GM06990 (cell line): ENCODE results near the gene CCT6B.

ENCODE experiments used
- DNase-seq: peaks from one replicate; pipeline ENCODE4 v3.0.0-alpha.2; 2011; ENCODE audit not compliant: insufficient read length; ENCODE audit errors: extremely low read depth
- H3K27me3 ChIP-seq: replicated peaks from 2 replicates; pipeline ENCODE4 v1.6.0; 2011; ENCODE audit warnings: low read length; ENCODE audit not compliant: control insufficient read depth, insufficient read depth
- H3K36me3 ChIP-seq: 2 replicates; pipeline ENCODE4 v1.5.1; 2011; ENCODE audit warnings: low read length; ENCODE audit not compliant: control insufficient read depth, insufficient read depth
- H3K4me3 ChIP-seq: replicated peaks from 2 replicates; pipeline ENCODE4 v1.5.1; 2011; ENCODE audit warnings: low read depth, mild to moderate bottlenecking, control low read depth, low read length
- TF ChIP-seq, protein P1 (sequence below): IDR thresholded peaks from 2 replicates; pipeline ENCODE4 v1.5.1; 2011; ENCODE audit warnings: low read length, control low read depth, mild to moderate bottlenecking, inconsistent platforms; ENCODE audit not compliant: insufficient read depth, poor library complexity, severe bottlenecking

The CCT6B gene

DNA sequence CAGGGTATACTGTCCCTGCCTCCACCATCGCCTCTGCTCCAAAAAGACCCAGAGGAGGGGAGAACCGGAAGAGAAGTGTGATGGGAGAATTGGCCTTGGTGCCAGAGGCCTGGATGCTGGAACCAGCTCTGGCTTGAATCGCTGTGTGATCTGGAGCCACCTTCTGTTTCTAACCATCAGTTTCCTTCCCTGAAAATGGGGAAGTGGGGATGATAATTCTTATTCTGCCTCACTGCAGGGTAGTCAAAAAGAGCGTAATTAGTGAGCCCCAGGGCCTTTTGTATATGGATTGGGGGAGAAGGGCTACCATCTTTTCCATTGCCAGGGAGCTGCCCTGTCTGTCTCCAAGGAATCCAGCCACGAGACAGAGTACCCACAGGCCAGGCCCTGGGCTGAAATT, 52.2 kb downstream of the CCT6B start:
- TF ChIP-seq, protein P1, sequence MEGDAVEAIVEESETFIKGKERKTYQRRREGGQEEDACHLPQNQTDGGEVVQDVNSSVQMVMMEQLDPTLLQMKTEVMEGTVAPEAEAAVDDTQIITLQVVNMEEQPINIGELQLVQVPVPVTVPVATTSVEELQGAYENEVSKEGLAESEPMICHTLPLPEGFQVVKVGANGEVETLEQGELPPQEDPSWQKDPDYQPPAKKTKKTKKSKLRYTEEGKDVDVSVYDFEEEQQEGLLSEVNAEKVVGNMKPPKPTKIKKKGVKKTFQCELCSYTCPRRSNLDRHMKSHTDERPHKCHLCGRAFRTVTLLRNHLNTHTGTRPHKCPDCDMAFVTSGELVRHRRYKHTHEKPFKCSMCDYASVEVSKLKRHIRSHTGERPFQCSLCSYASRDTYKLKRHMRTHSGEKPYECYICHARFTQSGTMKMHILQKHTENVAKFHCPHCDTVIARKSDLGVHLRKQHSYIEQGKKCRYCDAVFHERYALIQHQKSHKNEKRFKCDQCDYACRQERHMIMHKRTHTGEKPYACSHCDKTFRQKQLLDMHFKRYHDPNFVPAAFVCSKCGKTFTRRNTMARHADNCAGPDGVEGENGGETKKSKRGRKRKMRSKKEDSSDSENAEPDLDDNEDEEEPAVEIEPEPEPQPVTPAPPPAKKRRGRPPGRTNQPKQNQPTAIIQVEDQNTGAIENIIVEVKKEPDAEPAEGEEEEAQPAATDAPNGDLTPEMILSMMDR, result no peak
- DNase-seq, result no peak
- no peaks in the 10 kb centered on the region for H3K36me3 ChIP-seq
- H3K27me3 ChIP-seq, result no peaks in the 10 kb centered on the region
- no peak overlapping the region for H3K4me3 ChIP-seq

DNA sequence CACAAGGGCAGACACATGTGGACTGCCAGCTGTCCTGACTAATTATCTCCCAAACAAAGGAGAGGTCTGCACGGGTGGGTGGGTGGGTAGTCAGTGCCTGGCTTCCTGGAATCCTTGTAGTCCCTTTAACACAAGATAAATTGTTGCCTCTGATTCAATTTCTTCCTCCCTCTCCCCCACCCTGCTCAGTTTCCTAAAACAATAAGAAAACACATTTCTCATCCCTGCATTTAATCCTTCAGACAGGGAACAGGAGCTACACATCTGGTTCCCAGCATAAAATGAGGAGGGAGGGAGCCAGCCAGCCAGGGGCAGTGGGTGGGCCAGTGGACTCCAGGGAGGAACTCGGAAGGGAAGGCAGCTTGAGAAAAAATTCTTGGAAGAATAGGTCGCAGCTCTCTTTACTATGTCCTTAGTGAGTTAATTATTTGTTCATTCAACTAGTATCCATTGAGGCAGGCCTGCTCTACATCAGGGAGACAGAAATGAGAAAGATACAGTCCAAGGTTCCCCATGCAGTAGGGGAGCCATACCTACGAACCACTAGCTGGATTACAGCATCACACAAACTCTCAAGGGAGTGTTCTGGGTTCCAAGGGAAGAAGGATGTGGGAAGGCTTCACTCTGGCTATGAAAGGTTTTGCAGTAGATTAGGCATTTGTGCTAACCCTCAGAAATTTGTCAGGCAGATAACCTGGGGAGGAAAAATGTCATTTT, 58.3 kb downstream of the CCT6B start:
- Histone ChIP-seq H3K27me3 (peaks cover 3% of the 10 kb centered on the region), H3K4me3 (no peak overlapping the region), H3K36me3 (no peaks in the 10 kb centered on the region)
- DNase-seq, result no peak
- TF ChIP-seq, protein P1, result no peak

DNA sequence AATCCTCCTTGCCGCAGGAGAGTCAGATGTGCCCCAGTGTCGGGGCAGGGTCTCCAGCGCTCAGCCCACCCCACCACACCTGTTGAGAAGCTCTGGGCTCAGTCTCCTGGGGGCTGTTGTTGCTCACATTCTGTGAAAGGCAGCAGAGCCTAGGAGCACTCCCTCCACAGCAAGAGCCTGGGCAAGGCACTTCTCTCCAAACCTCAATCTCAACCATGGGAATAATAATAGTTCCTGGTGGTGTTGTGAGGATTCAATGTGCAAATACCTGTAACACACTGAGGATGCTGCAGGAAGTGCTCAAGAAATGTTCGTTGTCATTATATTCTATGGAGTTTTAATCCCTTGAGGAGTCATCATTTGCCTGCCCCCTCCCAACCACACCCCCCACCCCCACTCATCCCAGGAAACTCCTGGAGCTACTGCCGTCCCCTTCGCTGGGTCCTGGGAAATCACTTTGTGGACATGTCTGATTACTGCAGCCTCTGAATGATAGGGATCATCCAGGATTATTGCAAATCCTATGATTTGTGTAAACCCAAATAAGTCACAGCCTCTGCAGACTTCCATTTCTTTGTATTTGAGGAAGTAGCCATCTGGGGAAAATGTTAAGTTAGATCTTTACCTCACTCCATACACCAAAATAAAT, 61.5 kb downstream of the CCT6B start:
- no peaks in the 10 kb centered on the region for H3K36me3 ChIP-seq
- no peak for DNase-seq
- H3K27me3 ChIP-seq, result peaks cover 4% of the 10 kb centered on the region
- TF ChIP-seq, protein P1, result no peak
- H3K4me3 ChIP-seq, result no peak overlapping the region

DNA sequence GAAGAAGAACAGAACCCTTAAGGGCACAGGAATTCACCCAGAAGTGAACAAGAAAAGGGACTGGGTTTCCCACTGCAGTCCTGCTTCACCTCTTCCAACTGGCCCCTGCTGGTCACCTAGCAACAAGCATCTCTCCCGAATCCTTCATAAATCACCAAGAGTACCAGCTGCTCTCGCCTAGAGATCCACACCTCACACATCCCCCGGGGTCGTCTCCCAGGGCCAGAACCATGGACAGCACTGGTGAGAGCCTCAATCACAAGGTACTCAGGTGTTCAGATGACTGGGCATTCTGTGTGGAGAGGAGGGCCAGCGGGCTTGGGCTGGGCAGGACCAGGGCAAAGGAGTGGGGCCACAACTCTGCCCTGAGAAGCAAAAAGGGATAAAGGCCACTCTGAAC, 65.9 kb downstream of the CCT6B start:
- DNase-seq, result no peak
- H3K27me3 ChIP-seq, result peaks cover 4% of the 10 kb centered on the region
- no peaks in the 10 kb centered on the region for H3K36me3 ChIP-seq
- no peak overlapping the region for H3K4me3 ChIP-seq
- TF ChIP-seq, protein P1, result no peak

DNA sequence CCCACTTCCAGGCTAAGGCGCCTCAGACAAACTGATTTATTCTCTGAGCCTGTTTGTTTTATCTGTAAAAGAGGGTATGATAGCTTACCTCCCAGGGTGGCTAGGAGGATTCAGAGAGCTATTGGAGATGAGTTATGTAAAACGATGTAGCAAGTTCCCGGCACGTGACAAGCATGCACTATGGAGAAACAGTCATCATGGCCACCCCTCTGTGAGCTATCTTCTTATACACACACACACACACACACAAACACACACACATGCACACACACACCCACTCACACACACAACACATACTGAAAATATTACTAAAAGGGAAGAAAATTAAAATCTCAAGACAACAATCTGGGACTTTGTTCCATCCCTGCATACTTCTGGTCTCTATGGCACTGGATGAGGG, 66.3 kb downstream of the CCT6B start:
- H3K4me3 ChIP-seq, result no peak overlapping the region
- DNase-seq, result no peak
- no peaks in the 10 kb centered on the region for H3K36me3 ChIP-seq
- TF ChIP-seq, protein P1, result no peak
- H3K27me3 ChIP-seq, result peaks cover 4% of the 10 kb centered on the region
